GM21576 (cell line): ENCODE measurements around the gene FARSB.
"Not testable (repeated sequence)": the region's sequence is repeated elsewhere in the genome, so short reads cannot be mapped to it uniquely, and the experiment has no call there.

Experiments
- ATAC-seq: cut with Tn5 transposase; IDR thresholded peaks from one replicate; pipeline ENCODE4 v1.9.1; 2021; ENCODE audit warnings: mild to moderate bottlenecking, moderate library complexity; ENCODE audit not compliant: unreplicated experiment

The FARSB gene

GRCh38 chr2:222655787-222656525, at the start of gene FARSB:
FARSB (minus strand) TSS chr2:222656092; CDS start chr2:222656073, 19 bp downstream.
- peak; percentile 89 for ATAC-seq

- no peak for ATAC-seq
These were observed 48.0 kb upstream of the FARSB start for GRCh38 chr2:222703886-222704285.

- ATAC-seq = no peak
These were observed 47.2 kb upstream of the FARSB start for GRCh38 chr2:222703091-222703490.

GRCh38 chr2:222701721-222702131, 45.8 kb upstream of the FARSB start:
- no peak for ATAC-seq

GRCh38 chr2:222701233-222701632, 45.3 kb upstream of the FARSB start:
- ATAC-seq = no peak

- no peak for ATAC-seq
These were observed 42.4 kb upstream of the FARSB start for GRCh38 chr2:222698276-222698675.

- peak; percentile 47 for ATAC-seq
These were observed 37.9 kb upstream of the FARSB start for GRCh38 chr2:222693837-222694236.

GRCh38 chr2:222693413-222693812, 37.5 kb upstream of the FARSB start:
- ATAC-seq = not testable (repeated sequence)

- peak; percentile 97 for ATAC-seq
These were observed 34.8 kb upstream of the FARSB start for GRCh38 chr2:222690564-222691200.

- no peak for ATAC-seq
These were observed 33.4 kb upstream of the FARSB start for GRCh38 chr2:222689322-222689721.

- no peak for ATAC-seq
These were observed 33.0 kb upstream of the FARSB start for GRCh38 chr2:222688917-222689316.

GRCh38 chr2:222686086-222686750, 30.3 kb upstream of the FARSB start:
- ATAC-seq = no peak

- no peak for ATAC-seq
These were observed 27.9 kb upstream of the FARSB start for GRCh38 chr2:222683805-222684204.

- no peak for ATAC-seq
These were observed 22.1 kb upstream of the FARSB start for GRCh38 chr2:222677981-222678380.

GRCh38 chr2:222673883-222674282, 18.0 kb upstream of the FARSB start:
- no peak for ATAC-seq

GRCh38 chr2:222673273-222673672, 17.4 kb upstream of the FARSB start:
- ATAC-seq = no peak

- no peak for ATAC-seq
These were observed 16.1 kb upstream of the FARSB start for GRCh38 chr2:222672068-222672401.

- ATAC-seq = no peak
These were observed 15.6 kb upstream of the FARSB start, which contains the start of gene MOGAT1 for GRCh38 chr2:222671259-222672067. MOGAT1 (plus strand) TSS chr2:222671658; CDS start chr2:222671786, 128 bp downstream.

- ATAC-seq = no peak
These were observed 14.5 kb upstream of the FARSB start for GRCh38 chr2:222670191-222671038.

- ATAC-seq = no peak
These were observed 13.5 kb upstream of the FARSB start for GRCh38 chr2:222669353-222669752.
